ENCODE measurements around the gene GPX6. TPM values are rescaled to one million over a fixed set of nuclear protein-coding genes. Genes with fewer than 3 reads are reported as not detected.
"Not testable (repeated sequence)": the region's sequence is repeated elsewhere in the genome, so short reads cannot be mapped to it uniquely, and the experiment has no call there.

GPX6 gene
- total RNA-seq, 2 donors from 2014 or later, result not detected

DNA sequence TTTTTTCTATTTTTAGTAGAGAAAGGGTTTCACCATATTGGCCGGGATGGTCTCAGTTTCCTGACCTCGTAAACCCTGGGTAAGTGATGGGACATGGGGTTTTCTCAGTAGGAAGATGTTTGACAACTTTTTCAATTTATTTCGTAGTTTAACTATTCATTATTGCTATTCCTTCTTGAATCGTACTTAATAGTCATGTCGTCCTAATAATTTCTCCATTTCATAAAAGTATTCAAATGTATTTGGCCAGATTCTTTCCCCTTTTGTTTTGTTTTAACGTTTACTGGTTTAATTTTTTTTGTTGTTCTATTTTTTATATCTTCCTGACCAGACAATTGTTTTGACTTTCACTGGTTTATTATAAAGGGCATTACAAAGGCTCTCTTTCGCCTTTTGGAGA lies 26.4 kb upstream of the GPX6 start:
- peak overlapping the region; percentile 93 for H3K27ac Mint-ChIP-seq
- H3K4me1 Mint-ChIP-seq, result peaks cover 17% of the 10 kb centered on the region
- H3K27me3 Mint-ChIP-seq, result peaks cover 47% of the 10 kb centered on the region

DNA sequence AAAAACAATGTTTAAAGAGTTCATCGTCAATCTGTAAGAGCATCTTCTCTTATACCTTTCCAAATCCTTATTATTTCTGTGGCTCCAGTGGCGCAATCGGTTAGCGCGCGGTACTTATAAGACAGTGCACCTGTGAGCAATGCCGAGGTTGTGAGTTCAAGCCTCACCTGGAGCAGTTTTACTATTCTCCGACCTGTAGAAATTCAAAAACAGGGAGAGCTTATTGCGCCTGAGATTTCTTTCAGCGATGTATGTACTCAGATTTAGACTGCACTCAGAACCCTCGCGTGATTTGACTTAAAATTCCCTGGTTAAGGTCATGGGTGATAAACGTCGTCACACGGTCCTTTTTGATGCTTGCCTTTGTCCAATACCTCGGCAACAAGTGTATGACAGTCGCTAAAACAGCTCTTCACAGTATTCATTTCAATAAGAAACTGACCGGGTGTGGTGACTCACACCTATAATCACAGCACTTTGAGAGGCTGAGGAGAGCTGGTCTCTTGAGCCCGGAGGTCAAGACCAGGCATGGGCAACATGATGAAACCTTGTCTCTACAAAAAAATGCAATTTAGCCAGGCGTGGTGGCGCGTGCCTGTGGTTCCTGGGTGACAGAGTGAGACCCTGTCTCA lies 22.0 kb upstream of the GPX6 start:
- H3K4me3 Mint-ChIP-seq, result peak overlapping the region; percentile 53
- peak overlapping the region; percentile 79 for H3K27ac Mint-ChIP-seq
- peaks cover 2% of the 10 kb centered on the region for H3K36me3 Mint-ChIP-seq (ENCODE audit: low read depth)
- DNase-seq (no peak), ATAC-seq (peak; percentile 69)
- peaks cover 49% of the 10 kb centered on the region for H3K27me3 Mint-ChIP-seq
- H3K9me3 ChIP-seq (ENCODE audit: control insufficient read depth, low read length, poor library complexity, severe bottlenecking), result no peaks in the 10 kb centered on the region
- peaks cover 10% of the 10 kb centered on the region for H3K4me1 Mint-ChIP-seq

More for the DNA sequence above, 26.4 kb upstream of the GPX6 start:
- DNase-seq (no peak), ATAC-seq (no peak)
- no peaks in the 10 kb centered on the region for H3K9me3 ChIP-seq (ENCODE audit: control insufficient read depth, low read length, poor library complexity, severe bottlenecking)
- Mint-ChIP-seq H3K4me3 (no peak overlapping the region), H3K36me3 (ENCODE audit: low read depth) (peaks cover 2% of the 10 kb centered on the region)

DNA sequence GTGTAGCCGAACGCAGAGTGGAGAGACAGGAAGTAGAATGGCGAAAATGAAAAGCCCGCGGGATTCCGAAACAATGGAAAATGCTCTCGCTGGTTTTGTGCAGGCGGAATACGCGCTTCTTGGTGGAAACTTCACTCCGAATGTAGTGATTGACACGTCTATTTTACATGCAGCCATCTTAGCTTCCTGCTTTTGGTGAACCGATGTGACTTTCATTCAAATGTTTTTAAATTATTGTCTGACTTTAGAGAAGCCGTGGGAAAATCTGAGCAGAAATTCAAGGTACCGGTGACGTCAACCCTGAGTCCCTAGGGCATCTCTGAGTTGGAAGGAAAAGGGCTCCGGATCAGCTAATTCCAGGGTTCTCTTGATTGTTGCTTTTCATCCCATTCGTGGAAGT lies 21.5 kb upstream of the GPX6 start:
- ATAC-seq (no peak), DNase-seq (no peak)
- peak overlapping the region; percentile 53 for H3K4me3 Mint-ChIP-seq
- peaks cover 2% of the 10 kb centered on the region for H3K36me3 Mint-ChIP-seq (ENCODE audit: low read depth)
- H3K27ac Mint-ChIP-seq, result peak overlapping the region; percentile 79
- H3K9me3 ChIP-seq (ENCODE audit: control insufficient read depth, low read length, poor library complexity, severe bottlenecking), result no peaks in the 10 kb centered on the region
- peaks cover 5% of the 10 kb centered on the region for H3K4me1 Mint-ChIP-seq
- H3K27me3 Mint-ChIP-seq, result peaks cover 45% of the 10 kb centered on the region

DNA sequence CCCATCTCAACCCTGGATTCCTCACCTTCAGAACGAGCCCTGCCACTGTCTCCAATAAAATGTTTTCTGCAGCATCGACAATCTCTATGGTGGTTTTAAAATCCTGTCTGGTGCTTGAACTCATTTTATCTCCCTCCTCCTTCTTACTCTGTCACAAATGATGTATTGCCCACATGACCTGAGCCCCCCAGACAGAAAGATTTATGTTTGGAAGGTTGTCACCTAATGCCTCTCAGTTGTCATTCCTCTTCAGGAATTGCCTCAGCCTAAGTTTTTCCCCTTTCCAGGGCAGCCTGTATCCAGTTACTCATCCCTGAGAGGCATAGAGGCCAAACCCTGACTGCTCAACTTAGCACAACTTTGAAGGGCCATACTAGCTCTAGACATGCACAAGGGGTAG lies 19.3 kb upstream of the GPX6 start:
- H3K9me3 ChIP-seq (ENCODE audit: control insufficient read depth, low read length, poor library complexity, severe bottlenecking), result no peaks in the 10 kb centered on the region
- peaks cover 60% of the 10 kb centered on the region for H3K27me3 Mint-ChIP-seq
- H3K4me1 Mint-ChIP-seq, result peaks cover 5% of the 10 kb centered on the region
- H3K4me3 Mint-ChIP-seq, result no peak overlapping the region
- no peak for DNase-seq
- H3K36me3 Mint-ChIP-seq (ENCODE audit: low read depth), result no peaks in the 10 kb centered on the region
- no peak for ATAC-seq
- H3K27ac Mint-ChIP-seq, result no peak overlapping the region

DNA sequence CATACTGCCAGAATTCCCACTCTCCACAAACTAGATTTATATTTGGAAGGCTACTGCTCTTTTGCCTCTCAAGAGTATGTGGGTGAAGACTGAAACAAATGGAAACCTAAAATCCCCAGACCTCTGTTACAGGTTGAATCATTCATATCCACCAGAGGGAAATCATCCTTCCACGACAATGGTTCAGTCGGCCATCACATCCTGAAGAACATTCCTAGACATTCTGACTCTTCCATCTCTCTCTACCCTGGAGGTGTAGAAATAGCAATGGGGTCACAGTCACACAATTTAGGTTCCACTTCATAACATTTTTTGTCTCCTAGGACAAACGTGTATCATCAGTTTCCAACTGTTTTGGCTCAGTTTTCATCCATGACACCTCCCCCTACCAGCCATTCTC lies 18.7 kb upstream of the GPX6 start:
- Mint-ChIP-seq H3K36me3 (ENCODE audit: low read depth) (no peaks in the 10 kb centered on the region), H3K4me3 (no peak overlapping the region), H3K27me3 (peaks cover 62% of the 10 kb centered on the region), H3K27ac (no peak overlapping the region), H3K4me1 (peaks cover 5% of the 10 kb centered on the region)
- DNase-seq (no peak), ATAC-seq (no peak)
- H3K9me3 ChIP-seq (ENCODE audit: control insufficient read depth, low read length, poor library complexity, severe bottlenecking), result no peaks in the 10 kb centered on the region

DNA sequence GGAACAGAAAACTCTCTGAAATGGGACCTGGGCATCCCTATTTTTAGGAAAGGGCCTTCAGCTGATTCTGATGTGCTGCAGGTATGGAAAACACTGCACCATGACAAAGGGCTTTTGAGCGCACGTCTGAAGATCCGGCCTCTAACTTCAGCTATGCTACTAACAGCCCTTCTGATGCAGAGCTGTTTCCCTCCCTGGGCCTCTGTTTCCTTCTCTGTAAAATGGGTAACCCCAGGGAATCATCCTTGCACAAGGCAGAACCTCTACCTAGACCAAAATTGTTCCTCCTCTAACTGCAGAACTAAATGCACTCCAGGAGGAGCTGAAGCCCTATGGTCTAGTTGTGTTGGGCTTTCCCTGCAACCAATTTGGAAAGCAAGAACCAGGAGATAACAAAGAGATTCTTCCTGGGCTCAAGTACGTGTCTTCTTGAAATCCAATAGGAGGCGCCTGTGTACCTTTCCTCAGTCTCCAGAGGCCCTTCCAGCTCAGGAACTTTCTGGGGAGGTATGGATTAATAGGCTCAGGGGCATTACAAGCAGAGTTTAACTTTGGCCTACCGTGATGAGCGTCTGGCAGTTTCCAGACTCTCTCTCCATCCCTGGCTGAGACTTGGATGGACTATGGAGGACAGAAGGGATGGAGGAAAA lies 16.0 kb upstream of the GPX6 start:
- H3K36me3 Mint-ChIP-seq (ENCODE audit: low read depth), result peaks cover 3% of the 10 kb centered on the region
- DNase-seq (no peak), ATAC-seq (no peak)
- H3K4me1 Mint-ChIP-seq, result peaks cover 5% of the 10 kb centered on the region
- H3K27me3 Mint-ChIP-seq, result peaks cover 64% of the 10 kb centered on the region
- no peak overlapping the region for H3K27ac Mint-ChIP-seq
- no peak overlapping the region for H3K4me3 Mint-ChIP-seq
- no peaks in the 10 kb centered on the region for H3K9me3 ChIP-seq (ENCODE audit: control insufficient read depth, low read length, poor library complexity, severe bottlenecking)

DNA sequence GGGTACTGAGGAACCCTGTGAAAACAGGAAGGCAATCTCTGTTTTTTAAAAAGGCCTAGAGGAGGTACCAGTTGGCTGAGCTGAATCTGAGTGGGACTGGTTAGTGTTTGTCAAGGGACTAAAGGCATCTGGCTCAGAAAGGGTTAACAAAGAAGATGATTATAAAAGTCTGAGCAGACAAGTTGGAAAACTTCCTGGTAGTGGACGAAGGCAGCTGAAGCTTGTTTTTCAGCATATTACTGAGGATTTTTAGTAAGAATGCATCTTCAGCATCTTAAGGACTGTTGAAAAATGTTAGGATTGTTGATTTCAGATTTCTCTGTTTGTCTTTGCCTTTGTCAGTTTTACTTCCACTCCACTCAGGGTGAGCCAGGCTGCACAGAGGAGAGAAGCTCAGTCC lies 15.2 kb upstream of the GPX6 start:
- Mint-ChIP-seq H3K27me3 (peaks cover 66% of the 10 kb centered on the region), H3K27ac (no peak overlapping the region), H3K36me3 (ENCODE audit: low read depth) (peaks cover 3% of the 10 kb centered on the region), H3K4me1 (peaks cover 9% of the 10 kb centered on the region), H3K4me3 (no peak overlapping the region)
- no peak for DNase-seq
- no peak for ATAC-seq
- no peaks in the 10 kb centered on the region for H3K9me3 ChIP-seq (ENCODE audit: control insufficient read depth, low read length, poor library complexity, severe bottlenecking)

DNA sequence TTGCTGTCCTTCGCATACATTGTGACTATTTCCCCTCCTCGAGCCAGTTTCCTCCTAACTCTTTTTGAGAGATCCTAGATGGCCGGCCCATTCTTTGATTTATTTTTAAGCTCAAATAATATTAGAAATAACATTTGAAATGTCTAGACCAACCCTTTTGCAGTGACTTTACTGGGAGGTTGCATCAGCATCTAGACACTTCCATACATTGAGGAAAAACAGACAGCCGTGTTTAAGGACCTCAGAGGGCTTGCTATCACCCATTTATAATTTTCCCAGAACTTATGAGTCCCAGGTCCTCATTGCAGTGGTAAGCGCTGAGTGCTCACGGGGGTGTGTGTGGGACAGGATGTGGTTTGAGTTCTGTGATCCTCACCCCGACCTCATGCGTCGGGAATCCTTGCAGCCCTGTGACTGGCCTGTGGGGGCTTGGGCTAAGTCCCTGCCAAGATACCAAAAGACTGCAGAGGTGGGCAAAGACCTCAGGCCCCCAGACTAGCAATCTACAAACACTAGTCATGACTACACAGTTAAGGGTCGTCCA lies 10.0 kb upstream of the GPX6 start, which contains the start of gene GPX5:
Gene GPX5, plus strand, starts transcription at position 386 of the 544 bp plus-strand sequence. Its CDS starts 133 bp downstream, at position 519.
- ATAC-seq (peak; percentile 47), DNase-seq (no peak)
- no peaks in the 10 kb centered on the region for H3K9me3 ChIP-seq (ENCODE audit: control insufficient read depth, low read length, poor library complexity, severe bottlenecking)
- peaks cover 3% of the 10 kb centered on the region for H3K36me3 Mint-ChIP-seq (ENCODE audit: low read depth)
- H3K27ac Mint-ChIP-seq, result no peak within 1 kb of the TSS
- H3K27me3 Mint-ChIP-seq, result peaks cover 53% of the 10 kb centered on the region
- H3K4me1 Mint-ChIP-seq, result peaks cover 21% of the 10 kb centered on the region
- no peak within 1 kb of the TSS for H3K4me3 Mint-ChIP-seq

DNA sequence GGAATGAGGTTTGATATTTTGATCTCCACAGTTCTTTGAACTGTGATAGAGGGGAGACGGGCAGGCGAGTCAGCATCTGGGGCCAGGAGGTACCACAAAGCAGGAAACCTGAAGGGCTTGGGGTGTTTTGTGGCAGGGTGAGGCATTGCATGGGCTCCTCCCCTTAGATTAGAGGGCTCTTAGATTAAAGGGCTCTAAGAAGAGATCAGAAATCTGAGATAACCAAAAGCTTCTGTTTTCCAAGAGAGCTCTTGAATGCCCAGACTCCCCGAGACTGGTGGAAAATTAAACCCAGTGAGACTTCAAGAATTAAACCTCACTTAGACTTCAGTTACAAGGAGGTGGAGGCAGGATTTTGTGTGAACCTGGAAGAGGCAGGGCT lies 7.6 kb upstream of the GPX6 start:
- Mint-ChIP-seq H3K27me3 (peaks cover 67% of the 10 kb centered on the region), H3K36me3 (ENCODE audit: low read depth) (peaks cover 3% of the 10 kb centered on the region), H3K4me3 (peak overlapping the region; percentile 84), H3K4me1 (peaks cover 25% of the 10 kb centered on the region), H3K27ac (peak overlapping the region; percentile 85)
- DNase-seq (peak in 1 of 3 donors; percentile 22), ATAC-seq (peak; percentile 98)
- H3K9me3 ChIP-seq (ENCODE audit: control insufficient read depth, low read length, poor library complexity, severe bottlenecking), result no peaks in the 10 kb centered on the region

DNA sequence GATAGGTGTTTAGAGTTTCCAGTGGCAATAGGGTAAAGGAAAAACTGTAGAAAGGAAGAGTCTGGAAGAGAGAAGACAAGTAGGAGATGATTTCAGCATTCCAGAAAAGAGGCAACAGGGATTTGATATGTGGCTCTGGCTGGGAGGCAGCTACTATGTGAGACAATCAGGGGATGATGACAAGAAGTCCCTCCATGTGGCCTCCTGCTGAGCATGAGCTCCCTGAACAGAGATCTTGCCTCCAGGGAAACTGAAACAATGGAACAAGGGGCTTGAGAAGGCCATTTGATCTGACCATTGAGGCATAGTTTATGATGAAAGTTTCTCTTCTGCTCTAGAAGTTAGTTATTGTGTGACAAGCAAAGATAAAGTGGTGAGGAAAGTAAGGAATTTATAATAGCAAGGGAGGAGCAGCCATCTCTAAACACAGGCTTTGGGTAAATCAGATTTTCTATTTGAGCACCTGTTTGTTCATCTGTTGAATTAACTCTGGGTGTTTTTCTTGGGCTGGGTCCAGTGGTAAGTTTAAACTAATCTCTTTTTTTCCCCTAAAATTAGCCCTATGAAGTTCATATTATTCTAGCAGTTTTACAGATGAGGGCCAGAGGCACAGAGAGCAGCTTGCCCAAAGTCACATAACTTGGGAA lies 7.1 kb upstream of the GPX6 start:
- Mint-ChIP-seq H3K4me3 (peak overlapping the region; percentile 84), H3K27me3 (peaks cover 67% of the 10 kb centered on the region), H3K27ac (peak overlapping the region; percentile 85), H3K36me3 (ENCODE audit: low read depth) (peaks cover 2% of the 10 kb centered on the region), H3K4me1 (peaks cover 25% of the 10 kb centered on the region)
- no peak for DNase-seq
- no peaks in the 10 kb centered on the region for H3K9me3 ChIP-seq (ENCODE audit: control insufficient read depth, low read length, poor library complexity, severe bottlenecking)
- ATAC-seq, result no peak

DNA sequence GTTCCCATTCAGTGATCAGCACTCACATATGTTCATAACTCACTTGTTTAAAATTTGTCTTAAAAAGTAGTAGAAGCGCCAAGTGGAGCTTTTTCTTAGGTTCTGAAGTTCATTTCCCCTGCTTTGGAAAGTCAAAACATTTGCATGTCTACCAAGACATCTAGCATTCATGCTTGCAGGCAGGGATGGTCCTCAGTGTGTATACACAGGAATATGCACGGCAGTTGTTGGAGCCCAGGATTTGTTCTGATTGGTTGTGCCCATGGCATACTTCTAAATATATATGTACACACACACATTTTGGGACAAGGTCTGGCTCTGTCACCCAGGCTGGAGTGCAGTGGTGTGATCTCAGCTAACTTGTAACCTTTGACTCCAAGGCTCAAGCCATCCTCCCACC lies 2.4 kb upstream of the GPX6 start:
- ATAC-seq (no peak), DNase-seq (no peak)
- Mint-ChIP-seq H3K27me3 (peaks cover 74% of the 10 kb centered on the region), H3K27ac (no peak overlapping the region), H3K36me3 (ENCODE audit: low read depth) (no peaks in the 10 kb centered on the region), H3K4me3 (no peak overlapping the region), H3K4me1 (peaks cover 13% of the 10 kb centered on the region)
- no peaks in the 10 kb centered on the region for H3K9me3 ChIP-seq (ENCODE audit: control insufficient read depth, low read length, poor library complexity, severe bottlenecking)

DNA sequence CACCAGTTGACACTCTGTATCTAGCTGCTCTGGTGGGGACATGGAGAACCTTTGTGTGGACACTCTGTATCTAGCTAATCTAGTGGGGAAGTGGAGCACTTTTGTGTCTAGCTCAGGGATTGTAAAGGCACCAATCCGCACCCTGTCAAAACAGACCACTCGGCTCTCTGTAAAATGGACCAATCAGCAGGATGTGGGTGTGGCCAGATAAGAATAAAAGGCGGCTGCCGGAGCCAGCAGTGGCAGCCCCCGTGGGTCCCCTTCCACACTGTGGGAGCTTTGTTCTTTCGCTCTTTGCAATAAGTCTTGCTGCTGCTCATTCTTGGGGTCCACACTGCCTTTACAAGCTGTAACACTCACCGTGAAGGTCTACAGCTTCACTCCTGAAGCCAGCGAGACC lies 3.2 kb downstream of the GPX6 start:
- H3K4me3 Mint-ChIP-seq, result not testable (repeated sequence)
- H3K27me3 Mint-ChIP-seq, result peaks cover 54% of the 10 kb centered on the region

DNA sequence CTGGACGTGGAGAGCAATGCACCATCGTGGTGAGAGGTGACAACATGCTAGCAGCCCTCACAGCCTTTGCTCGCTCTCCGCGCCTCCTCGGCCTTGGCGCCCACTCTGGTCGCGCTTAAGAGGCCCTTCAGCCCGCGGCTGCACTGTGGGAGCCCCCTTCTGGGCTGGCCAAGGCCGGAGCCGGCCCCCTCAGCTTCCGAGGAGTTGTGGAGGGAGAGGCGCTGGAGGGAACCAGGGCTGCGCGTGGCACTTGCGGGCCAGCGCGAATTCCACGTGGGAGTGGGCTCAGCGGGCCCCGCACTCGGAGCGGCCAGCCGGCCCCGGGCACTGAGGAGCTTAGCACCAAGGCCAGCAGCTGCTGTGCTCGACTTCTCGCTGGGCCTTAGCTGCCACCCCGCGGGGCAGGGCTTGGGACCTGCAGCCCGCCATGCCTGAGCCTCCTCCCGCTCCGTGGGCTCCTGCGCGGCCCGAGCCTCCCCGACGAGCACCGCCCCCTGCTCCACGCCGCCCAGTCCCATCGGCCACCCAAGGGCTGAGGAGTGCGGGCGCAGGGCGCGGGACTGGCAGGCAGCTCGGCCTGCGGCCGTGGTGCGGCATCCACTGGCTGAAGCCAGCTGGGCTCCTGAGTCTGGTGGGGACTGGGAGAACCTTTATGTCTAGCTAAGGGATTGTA lies 3.8 kb downstream of the GPX6 start:
- peaks cover 49% of the 10 kb centered on the region for H3K27me3 Mint-ChIP-seq
- no peak overlapping the region for H3K27ac Mint-ChIP-seq
- peaks cover 2% of the 10 kb centered on the region for H3K36me3 Mint-ChIP-seq (ENCODE audit: low read depth)
- no peak for ATAC-seq
- DNase-seq, result no peak
- no peaks in the 10 kb centered on the region for H3K9me3 ChIP-seq (ENCODE audit: control insufficient read depth, low read length, poor library complexity, severe bottlenecking)
- no peak overlapping the region for H3K4me3 Mint-ChIP-seq
- H3K4me1 Mint-ChIP-seq, result peaks cover 8% of the 10 kb centered on the region

More for the DNA sequence above, 3.2 kb downstream of the GPX6 start:
- H3K36me3 Mint-ChIP-seq (ENCODE audit: low read depth); DNase-seq; ATAC-seq; H3K27ac Mint-ChIP-seq; H3K4me1 Mint-ChIP-seq; H3K9me3 ChIP-seq (ENCODE audit: control insufficient read depth, low read length, poor library complexity, severe bottlenecking): not testable (repeated sequence)
